ENCODE data around the gene HHAT.

Gene HHAT

GRCh38 chr1:210328032-210328745 is 513 bp upstream of the HHAT start:
- DNase-seq (ENCODE audit: insufficient read length, low spot score) (no peak), FAIRE-seq (no peak)
- no peak for TF ChIP-seq CTCF (IDR thresholded peaks at IDR 0.05; ENCODE audit: insufficient read depth, missing control alignments)

GRCh38 chr1:210330279-210330866 is 1.7 kb downstream of the HHAT start:
- TF ChIP-seq CTCF (IDR thresholded peaks at IDR 0.05; ENCODE audit: insufficient read depth, missing control alignments), result no peak
- FAIRE-seq (peak; percentile 64), DNase-seq (ENCODE audit: insufficient read length, low spot score) (no peak)

- FAIRE-seq, result no peak
- no peak for TF ChIP-seq CTCF (IDR thresholded peaks at IDR 0.05; ENCODE audit: insufficient read depth, missing control alignments)
- DNase-seq (ENCODE audit: insufficient read length, low spot score), result no peak
Observed at GRCh38 chr1:210332233-210332632, 3.5 kb downstream of the HHAT start.

- no peak for DNase-seq (ENCODE audit: insufficient read length, low spot score)
- no peak for TF ChIP-seq CTCF (IDR thresholded peaks at IDR 0.05; ENCODE audit: insufficient read depth, missing control alignments)
- no peak for FAIRE-seq
Observed at GRCh38 chr1:210332719-210333398, 4.2 kb downstream of the HHAT start.

- FAIRE-seq, result no peak
Observed at GRCh38 chr1:210335001-210335400, 6.3 kb downstream of the HHAT start.

GRCh38 chr1:210336362-210336761 is 7.7 kb downstream of the HHAT start:
- no peak for FAIRE-seq
- no peak for DNase-seq (ENCODE audit: insufficient read length, low spot score)
- no peak for TF ChIP-seq CTCF (IDR thresholded peaks at IDR 0.05; ENCODE audit: insufficient read depth, missing control alignments)

More at GRCh38 chr1:210335001-210335400, 6.3 kb downstream of the HHAT start:
- TF ChIP-seq CTCF (IDR thresholded peaks at IDR 0.05; ENCODE audit: insufficient read depth, missing control alignments), result no peak
- DNase-seq (ENCODE audit: insufficient read length, low spot score), result no peak

- no peak for DNase-seq (ENCODE audit: insufficient read length, low spot score)
- no peak for FAIRE-seq
- TF ChIP-seq CTCF (IDR thresholded peaks at IDR 0.05; ENCODE audit: insufficient read depth, missing control alignments), result no peak
Observed at GRCh38 chr1:210339500-210339899, 10.8 kb downstream of the HHAT start.

Measured in D721Med (cell line).